Nucleus accumbens (tissue), 56 donors: ENCODE results near the gene BHLHE40.
A peak's percentile ranks its signal among the peaks of the same experiment; 100 is the strongest.

Experiments
- DNase-seq, 56 donors: peaks; one replicate each; lab custom pipeline; 2025; lab: John Stamatoyannopoulos, UW

The BHLHE40 gene

GRCh38 chr3:4996771-4997291 lies 17.6 kb downstream of the BHLHE40 start:
- DNase-seq: no peak

DNA sequence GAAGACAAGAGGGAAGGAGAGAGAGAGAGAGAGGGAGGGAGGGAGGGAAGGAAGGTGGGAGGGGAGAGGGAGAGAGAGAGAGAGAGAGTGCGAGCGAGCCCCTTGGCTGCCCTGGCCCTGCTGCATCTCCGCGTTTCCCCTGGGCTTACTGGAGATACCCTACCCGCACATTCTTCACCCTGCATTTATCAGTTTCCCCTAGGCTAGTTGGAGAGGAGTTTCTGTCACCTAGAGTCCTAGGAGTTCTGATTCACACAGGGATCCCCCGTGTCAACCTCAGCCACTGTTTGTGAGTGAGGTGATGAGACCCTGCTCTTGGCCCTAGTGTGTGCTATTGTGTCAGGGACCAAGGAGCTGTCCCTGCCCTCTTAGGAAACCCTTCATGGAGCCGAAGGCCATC lies 18.7 kb downstream of the BHLHE40 start:
- DNase-seq: no peak

GRCh38 chr3:4999531-5000184 lies 20.4 kb downstream of the BHLHE40 start:
- no peak for DNase-seq

DNA sequence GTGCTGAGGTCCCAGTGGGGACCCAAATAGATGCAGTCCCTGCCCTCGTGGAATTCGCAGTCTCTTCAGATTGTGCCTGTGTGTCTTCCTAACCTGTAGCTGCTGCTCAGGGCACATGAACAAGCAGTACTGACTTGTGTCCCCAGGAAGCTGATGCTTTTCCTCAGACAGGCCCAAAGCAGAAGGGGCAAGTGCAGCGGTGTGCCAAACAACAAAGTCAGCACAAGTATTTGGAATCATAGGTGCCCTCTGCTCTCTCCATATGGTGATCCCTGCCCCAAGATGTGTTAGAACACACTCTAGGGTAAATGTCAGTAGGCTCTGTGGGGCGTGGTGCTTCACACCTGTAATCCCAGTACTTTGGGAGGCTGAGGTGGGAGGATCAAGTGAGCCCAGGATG lies 21.9 kb downstream of the BHLHE40 start:
- no peak for DNase-seq

- no peak for DNase-seq
These were observed 22.6 kb downstream of the BHLHE40 start for GRCh38 chr3:5001805-5002173.

- DNase-seq: no peak
These were observed 23.1 kb downstream of the BHLHE40 start for GRCh38 chr3:5002174-5002870.

- no peak for DNase-seq
These were observed 23.6 kb downstream of the BHLHE40 start for GRCh38 chr3:5002871-5003247.

- no peak for DNase-seq
These were observed 25.3 kb downstream of the BHLHE40 start for GRCh38 chr3:5004319-5005152.

DNA sequence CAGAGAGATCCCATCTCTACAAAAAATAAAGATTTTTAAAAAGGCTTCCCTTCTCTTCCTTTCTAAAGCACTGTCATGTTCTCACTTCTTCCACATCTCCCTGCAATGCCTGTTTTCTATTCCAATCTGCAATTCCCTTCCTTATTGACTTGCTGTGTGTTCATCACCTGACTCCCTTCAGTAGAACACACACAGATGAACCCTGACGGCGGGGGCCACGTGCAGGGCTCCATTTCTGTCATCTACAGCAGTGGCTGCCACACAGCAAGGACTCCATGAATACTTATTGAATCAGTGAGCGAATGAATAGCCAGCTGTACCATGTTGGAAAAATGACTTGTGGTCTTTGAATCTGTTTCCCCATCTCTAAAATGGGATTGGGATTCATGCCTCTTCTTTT lies 26.1 kb downstream of the BHLHE40 start:
- DNase-seq: no peak

GRCh38 chr3:5006755-5007202 lies 27.5 kb downstream of the BHLHE40 start:
- peak in 1 of 56 donors; percentile 7 for DNase-seq

DNA sequence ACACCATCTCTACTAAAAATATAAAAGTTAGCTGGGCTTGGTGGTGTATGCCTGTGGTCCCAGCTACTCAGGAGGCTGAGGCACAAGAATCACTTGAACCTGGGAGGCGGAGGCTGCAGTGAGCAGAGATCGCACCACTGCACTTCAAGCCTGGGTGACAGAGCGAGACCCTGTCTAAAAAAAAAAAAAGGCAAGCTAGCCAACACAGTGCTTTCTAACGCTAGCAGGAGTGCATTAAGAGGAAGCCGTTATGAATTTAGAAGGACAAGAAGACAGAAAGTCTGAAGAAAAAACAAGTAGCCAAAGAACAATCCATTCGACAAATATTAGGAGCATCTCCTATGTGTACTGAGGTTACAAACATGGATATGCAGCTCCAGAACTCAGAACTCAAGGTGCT lies 28.6 kb downstream of the BHLHE40 start:
- DNase-seq: no peak

GRCh38 chr3:5009506-5010109 lies 30.4 kb downstream of the BHLHE40 start:
- no peak for DNase-seq

DNA sequence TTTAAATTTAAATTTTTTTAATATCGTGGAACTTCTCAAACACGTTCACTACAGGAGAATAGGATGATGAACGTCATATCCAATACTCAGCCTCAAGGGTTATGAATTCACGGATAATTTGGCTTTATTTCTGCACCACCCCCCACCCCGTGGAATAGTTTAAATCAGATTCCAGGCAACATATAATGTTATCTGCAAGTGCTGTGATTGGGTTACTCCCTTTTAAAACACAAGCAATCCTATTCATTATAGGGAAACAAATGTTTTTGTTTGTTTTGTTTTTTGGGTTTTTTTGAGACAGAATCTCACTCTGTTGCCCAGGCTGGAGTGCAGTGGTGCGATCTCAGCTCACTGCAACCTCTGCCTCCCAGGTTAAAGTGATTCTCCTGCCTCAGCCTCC lies 30.9 kb downstream of the BHLHE40 start:
- no peak for DNase-seq

GRCh38 chr3:5010706-5011554 lies 31.7 kb downstream of the BHLHE40 start:
- no peak for DNase-seq

DNA sequence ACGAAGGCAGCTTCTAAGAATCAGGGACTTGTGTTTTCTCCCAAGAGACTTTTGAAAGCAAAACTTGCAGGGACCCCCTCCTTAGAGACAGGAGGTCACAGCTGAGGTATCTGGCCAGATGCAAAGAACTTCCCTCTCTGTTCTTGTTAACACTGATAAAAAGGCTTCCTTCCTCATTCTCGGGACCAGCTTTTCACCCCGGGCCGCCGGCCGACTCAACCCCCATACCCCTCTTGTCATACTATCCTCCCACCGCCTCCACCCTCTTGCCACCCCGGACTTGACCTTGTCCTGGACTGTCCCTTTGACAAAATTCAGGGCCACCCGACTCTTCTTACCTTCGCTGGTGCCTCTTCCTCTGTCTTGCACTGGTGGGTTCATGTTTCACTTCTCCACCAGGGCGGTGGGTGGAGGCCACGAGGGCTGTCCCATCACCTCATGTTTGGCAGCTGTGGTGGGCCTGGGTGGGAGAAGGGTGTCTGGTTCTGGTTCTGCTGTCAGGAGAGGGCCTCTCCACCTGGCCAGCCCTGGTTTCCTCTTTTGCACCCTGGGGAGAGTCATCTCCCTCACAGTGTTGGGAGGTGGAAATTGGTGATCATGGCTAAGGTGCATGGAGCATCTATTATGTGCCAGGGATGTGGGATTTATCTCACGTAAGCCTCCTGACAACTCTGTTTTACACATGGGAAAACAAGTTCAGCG lies 32.5 kb downstream of the BHLHE40 start:
- no peak for DNase-seq

DNA sequence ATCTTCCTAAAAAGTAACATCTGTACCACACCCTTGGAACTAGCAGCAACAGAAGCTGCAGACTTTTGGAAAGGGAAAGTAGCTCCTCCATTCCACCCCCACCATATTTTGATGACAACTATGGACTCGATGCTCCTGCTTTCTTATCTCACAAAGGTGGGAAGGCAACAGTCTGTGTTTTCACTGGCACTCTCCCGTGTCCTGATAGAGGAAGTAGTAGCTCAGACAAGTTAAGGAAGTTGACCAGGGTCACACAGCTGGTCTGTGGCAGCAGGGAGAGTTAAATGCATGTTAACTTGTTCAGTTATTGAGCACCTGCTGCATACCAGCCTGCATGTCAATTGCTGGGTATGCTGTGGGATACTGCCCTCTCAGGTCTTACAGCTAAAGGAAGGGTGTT lies 33.1 kb downstream of the BHLHE40 start:
- DNase-seq: no peak

- no peak for DNase-seq
These were observed 34.0 kb downstream of the BHLHE40 start for GRCh38 chr3:5013021-5013906.

DNA sequence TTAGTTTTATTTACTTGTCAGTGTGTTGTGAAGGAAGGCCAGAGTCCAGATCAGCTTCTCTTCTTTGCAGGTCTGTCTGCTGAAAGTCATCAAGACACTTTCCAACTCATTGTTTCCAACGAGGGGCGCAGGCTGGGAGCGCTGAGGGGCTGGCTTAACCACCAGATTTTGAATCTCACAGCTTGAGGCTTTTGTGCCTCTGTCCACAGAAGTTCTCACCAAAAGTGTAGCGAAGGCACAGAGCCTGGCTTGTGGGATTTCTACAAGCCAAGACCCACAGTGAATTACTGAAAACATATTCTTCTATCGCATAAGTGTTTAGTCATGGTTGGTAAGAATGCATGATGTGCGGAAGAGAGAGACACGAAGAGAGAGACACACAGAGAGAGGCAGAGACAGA lies 35.2 kb downstream of the BHLHE40 start:
- no peak for DNase-seq
